ENCODE measurements around the gene RUVBL1. TPM values are rescaled to one million over a fixed set of nuclear protein-coding genes. Genes with fewer than 3 reads are reported as not detected.

RUVBL1 gene
- total RNA-seq, 1 donor from 2014 or later = 17.0 TPM

DNA sequence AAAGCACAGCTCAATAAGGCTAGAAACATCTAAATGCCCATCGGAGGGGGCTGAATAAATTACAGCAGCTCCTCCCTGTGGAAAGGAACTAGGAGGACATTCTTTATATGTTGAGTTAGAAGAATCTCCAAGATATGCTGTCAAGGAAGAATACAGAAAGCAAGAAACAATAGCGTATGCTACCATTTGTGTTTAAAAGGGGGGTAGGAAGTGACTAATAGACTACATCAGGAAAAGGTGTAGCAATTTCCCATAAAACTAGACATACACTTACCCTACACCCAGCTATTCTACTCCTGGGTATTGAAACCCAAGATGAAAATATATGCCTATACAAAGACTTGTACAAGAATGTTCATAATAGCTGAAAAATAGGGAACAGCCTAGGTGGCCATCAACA lies 49.8 kb downstream of the RUVBL1 start:
- DNase-seq = no peak
- intact Hi-C loops (cut with DNase I) = no loop called here
- Histone ChIP-seq H3K36me3 (peaks cover 43% of the 10 kb centered on the region), H3K9me3 (no peaks in the 10 kb centered on the region), H3K4me3 (no peak overlapping the region), H3K27me3 (no peaks in the 10 kb centered on the region), H3K27ac (no peak overlapping the region), H3K4me1 (peaks cover 26% of the 10 kb centered on the region)
- ATAC-seq = no peak
- TF ChIP-seq, protein P1, sequence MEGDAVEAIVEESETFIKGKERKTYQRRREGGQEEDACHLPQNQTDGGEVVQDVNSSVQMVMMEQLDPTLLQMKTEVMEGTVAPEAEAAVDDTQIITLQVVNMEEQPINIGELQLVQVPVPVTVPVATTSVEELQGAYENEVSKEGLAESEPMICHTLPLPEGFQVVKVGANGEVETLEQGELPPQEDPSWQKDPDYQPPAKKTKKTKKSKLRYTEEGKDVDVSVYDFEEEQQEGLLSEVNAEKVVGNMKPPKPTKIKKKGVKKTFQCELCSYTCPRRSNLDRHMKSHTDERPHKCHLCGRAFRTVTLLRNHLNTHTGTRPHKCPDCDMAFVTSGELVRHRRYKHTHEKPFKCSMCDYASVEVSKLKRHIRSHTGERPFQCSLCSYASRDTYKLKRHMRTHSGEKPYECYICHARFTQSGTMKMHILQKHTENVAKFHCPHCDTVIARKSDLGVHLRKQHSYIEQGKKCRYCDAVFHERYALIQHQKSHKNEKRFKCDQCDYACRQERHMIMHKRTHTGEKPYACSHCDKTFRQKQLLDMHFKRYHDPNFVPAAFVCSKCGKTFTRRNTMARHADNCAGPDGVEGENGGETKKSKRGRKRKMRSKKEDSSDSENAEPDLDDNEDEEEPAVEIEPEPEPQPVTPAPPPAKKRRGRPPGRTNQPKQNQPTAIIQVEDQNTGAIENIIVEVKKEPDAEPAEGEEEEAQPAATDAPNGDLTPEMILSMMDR (IDR thresholded peaks at IDR 0.05) = no peak

DNA sequence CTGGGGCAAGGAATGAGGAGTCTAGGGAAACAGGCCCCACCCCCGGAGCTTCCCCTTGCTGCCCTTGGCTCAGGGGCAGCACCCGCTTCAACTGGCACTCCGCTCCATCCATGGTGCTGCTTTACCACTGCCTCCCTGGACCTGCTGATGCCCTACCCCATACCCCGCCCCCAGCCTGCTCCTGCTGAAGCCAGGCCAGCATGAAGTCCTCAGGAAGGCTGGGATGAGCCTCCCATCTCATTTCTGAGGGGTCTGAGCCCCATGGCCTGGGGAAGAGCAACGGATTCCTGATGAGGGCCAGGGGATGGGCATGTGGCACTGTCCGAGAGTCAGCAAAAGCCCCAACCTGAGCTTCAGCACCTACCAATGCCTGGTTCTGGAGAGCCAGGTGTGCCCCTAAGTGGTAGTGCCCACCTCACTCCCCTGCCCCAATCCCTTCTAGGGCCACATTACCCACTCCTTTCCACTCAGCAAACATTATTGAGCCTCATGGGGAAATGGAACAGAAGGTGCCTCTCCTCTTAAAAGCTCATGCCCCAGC lies 50.4 kb downstream of the RUVBL1 start:
- DNase-seq = peak; percentile 52
- no peak overlapping the region for H3K27ac ChIP-seq
- TF ChIP-seq, protein P1 (IDR thresholded peaks at IDR 0.05) = no peak

DNA sequence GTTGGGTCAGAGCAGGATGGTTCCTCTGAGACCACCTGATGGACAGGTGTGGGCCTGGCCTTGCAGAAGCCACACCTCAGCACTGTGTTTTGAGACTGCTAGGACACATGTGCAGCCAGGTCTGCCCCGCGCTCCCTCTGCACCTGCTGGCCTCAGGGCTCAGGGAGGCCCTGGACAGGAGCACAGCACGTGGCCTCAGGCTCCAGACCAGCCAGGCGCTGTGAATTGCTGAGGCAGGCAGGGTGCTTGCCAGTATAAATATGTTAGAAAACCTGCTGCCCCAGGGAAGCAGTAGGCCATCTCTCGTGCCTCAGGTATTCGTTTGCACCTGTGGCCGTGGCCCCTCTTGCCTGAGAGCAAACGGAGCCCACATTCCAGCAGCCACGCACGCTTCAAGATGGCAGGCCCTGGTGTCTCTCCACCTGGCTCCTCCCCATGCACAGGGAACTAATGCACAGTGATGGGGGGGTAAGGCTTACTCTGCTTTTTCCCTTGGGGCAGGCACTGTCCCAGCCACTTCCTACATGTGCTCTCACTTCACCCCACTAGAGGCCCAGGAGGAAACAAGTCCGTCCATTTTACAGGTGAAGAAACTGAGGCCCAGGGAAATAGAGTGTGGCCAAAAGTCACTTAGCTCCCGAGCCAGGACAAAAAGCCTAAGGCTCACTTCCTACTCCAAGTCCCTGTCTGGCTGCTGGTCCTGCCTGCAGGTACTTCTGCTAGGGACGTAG lies 51.0 kb downstream of the RUVBL1 start:
- H3K36me3 ChIP-seq = peaks cover 55% of the 10 kb centered on the region
- no peaks in the 10 kb centered on the region for H3K9me3 ChIP-seq
- TF ChIP-seq, protein P1 (IDR thresholded peaks at IDR 0.05) = no peak
- no peak overlapping the region for H3K4me3 ChIP-seq
- H3K27me3 ChIP-seq = no peaks in the 10 kb centered on the region
- H3K4me1 ChIP-seq = peaks cover 23% of the 10 kb centered on the region
- no peak overlapping the region for H3K27ac ChIP-seq
- ATAC-seq (no peak), DNase-seq (peak; percentile 55)
- intact Hi-C loops (cut with DNase I) = no loop called here

More for the DNA sequence above, 50.4 kb downstream of the RUVBL1 start:
- ATAC-seq = no peak
- Histone ChIP-seq H3K4me1 (peaks cover 26% of the 10 kb centered on the region), H3K4me3 (no peak overlapping the region), H3K36me3 (peaks cover 48% of the 10 kb centered on the region), H3K9me3 (no peaks in the 10 kb centered on the region), H3K27me3 (no peaks in the 10 kb centered on the region)
- intact Hi-C loops (cut with DNase I) = no loop called here

DNA sequence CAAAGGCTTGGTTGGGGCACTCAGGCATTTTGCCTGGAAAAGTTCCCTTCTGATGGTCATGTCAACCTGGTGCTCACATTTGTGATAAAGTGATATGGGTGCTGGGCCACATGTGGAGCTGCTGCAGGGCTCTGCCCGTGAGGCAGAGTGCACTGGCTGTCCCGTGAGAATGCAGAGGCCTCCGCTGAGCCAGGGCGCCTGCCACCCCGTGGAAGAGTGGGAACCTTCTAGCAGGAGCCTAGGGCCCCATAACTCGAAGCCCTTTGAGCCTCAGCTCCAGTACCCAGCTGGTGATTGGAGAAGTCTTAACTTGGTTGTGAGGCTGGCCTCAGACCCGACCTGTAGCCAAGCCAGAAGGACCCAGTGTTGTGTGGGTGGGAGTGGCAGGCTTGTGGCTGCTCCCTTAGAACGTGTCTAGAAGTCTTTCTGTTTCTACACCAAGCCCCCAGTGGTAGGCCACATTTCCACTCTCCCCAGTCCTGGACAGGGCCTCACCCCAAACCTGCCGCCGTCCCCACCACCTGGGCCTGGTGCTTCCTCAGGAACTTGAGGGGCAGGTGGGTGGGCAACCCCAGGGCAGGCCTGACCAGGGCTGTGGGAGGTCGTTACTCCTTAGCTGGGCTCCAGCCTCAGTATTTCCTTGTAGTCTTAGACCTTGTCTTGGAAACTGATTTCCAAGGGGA lies 51.7 kb downstream of the RUVBL1 start:
- no peak for ATAC-seq
- TF ChIP-seq, protein P1 (IDR thresholded peaks at IDR 0.05) = no peak
- Histone ChIP-seq H3K36me3 (peaks cover 62% of the 10 kb centered on the region), H3K4me1 (peaks cover 18% of the 10 kb centered on the region), H3K27ac (no peak overlapping the region), H3K27me3 (no peaks in the 10 kb centered on the region), H3K4me3 (no peak overlapping the region), H3K9me3 (no peaks in the 10 kb centered on the region)
- intact Hi-C loops (cut with DNase I) = no loop called here
- peak; percentile 61 for DNase-seq

DNA sequence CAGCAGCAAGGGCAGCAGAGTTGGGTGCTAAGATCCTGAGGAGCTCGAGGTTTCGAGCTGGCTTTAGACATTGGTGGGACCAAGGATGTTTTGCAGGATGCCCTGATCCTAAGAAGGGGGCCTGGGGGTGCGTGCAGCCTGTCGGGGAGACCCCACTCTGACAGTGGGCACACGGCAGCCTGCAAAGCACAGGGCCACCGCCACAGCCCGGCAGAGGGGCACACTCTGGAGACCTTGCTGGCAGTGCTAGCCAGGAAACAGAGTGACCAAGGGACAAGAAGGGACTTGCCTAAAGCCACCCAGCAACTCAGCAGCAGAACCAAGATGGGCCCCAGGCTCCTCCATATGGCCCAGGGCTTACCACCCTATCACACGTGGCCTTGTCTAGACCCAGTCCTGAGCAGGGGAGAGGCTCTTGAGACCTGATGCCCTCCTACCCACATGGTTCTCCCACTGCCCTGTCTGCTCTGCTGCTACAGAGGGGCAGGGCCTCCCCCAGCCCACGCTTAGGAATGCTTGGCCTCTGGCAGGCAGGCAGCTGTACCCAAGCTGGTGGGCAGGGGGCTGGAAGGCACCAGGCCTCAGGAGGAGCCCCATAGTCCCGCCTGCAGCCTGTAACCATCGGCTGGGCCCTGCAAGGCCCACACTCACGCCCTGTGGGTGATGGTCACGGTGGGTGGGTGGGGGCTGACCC lies 52.6 kb downstream of the RUVBL1 start:
- Histone ChIP-seq H3K27ac (no peak overlapping the region), H3K4me3 (no peak overlapping the region), H3K27me3 (no peaks in the 10 kb centered on the region), H3K9me3 (no peaks in the 10 kb centered on the region), H3K4me1 (peaks cover 11% of the 10 kb centered on the region), H3K36me3 (peaks cover 70% of the 10 kb centered on the region)
- DNase-seq (peak; percentile 45), ATAC-seq (no peak)
- TF ChIP-seq, protein P1 (IDR thresholded peaks at IDR 0.05) = no peak
- intact Hi-C loops (cut with DNase I) = no loop called here

Measured in upper lobe of right lung (tissue), 1 donor.